Measurements from ENCODE around the gene FARS2. TPM values are rescaled to one million over a fixed set of nuclear protein-coding genes. Genes with fewer than 3 reads are reported as not detected.

The FARS2 gene
- total RNA-seq, 2 experiments from 2014 or later, result 13.8 to 14.3 TPM

DNA sequence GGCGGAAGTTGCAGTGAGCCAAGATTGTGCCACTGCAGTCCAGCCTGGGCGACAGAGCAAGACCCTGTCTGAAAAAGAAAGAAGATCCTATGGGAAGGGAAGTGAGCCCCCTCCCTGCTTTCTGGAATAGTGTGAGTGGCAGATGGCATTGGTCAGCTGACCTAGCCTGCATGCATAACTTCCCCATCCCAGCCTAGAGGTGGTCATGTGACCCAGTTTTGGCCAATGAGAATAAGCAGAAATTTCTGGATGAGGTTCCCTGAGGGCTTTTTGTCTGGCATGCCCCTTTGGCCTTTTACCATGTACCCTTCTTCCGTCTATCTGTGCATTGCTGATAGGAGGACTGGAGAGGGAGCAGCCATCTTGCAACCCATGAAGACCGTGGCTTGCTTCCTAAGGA lies 476.1 kb downstream of the FARS2 start:
- POLR2A ChIA-PET, result no interaction called here
- no peaks in the 10 kb centered on the region for H3K9me2 ChIP-seq (ENCODE audit: insufficient read depth, low read length)
- no peak for DNase-seq (ENCODE audit: low spot score)
- TF ChIP-seq EZH2phosphoT487 (IDR thresholded peaks at IDR 0.05; ENCODE audit: borderline replicate concordance, low read depth, low read length), result no peak
- TF ChIP-seq, protein P1, sequence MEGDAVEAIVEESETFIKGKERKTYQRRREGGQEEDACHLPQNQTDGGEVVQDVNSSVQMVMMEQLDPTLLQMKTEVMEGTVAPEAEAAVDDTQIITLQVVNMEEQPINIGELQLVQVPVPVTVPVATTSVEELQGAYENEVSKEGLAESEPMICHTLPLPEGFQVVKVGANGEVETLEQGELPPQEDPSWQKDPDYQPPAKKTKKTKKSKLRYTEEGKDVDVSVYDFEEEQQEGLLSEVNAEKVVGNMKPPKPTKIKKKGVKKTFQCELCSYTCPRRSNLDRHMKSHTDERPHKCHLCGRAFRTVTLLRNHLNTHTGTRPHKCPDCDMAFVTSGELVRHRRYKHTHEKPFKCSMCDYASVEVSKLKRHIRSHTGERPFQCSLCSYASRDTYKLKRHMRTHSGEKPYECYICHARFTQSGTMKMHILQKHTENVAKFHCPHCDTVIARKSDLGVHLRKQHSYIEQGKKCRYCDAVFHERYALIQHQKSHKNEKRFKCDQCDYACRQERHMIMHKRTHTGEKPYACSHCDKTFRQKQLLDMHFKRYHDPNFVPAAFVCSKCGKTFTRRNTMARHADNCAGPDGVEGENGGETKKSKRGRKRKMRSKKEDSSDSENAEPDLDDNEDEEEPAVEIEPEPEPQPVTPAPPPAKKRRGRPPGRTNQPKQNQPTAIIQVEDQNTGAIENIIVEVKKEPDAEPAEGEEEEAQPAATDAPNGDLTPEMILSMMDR (conservative IDR thresholded peaks at IDR 0.05; ENCODE audit: low read length), result no peak
- no peaks in the 10 kb centered on the region for H3K36me3 ChIP-seq (ENCODE audit: insufficient read depth, low read length)
- no peaks in the 10 kb centered on the region for H3K79me2 ChIP-seq (ENCODE audit: insufficient read depth, low read depth, low read length)
- intact Hi-C loops (cut with micrococcal nuclease; ENCODE audit: unreplicated experiment), result no loop called here
- no peak overlapping the region for H3K4me2 ChIP-seq (ENCODE audit: low read length)
- no peak overlapping the region for H2AFZ ChIP-seq (ENCODE audit: low read length)
- H3K4me3 ChIP-seq (ENCODE audit: low read depth, low read length, poor library complexity, severe bottlenecking), result no peak overlapping the region
- CTCF ChIA-PET (ENCODE audit: unreplicated experiment), result no interaction called here
- H3K4me1 ChIP-seq (ENCODE audit: insufficient read depth, low read length, poor library complexity, severe bottlenecking), result no peaks in the 10 kb centered on the region
- no peaks in the 10 kb centered on the region for H4K20me1 ChIP-seq (ENCODE audit: insufficient read depth, low read length)
- BruUV-seq (replicated peaks), result no TSS peak
- no peaks in the 10 kb centered on the region for H3K9me3 ChIP-seq (ENCODE audit: low read length)
- H3K27ac ChIP-seq (ENCODE audit: low read depth, low read length, poor library complexity, severe bottlenecking), result no peak overlapping the region

DNA sequence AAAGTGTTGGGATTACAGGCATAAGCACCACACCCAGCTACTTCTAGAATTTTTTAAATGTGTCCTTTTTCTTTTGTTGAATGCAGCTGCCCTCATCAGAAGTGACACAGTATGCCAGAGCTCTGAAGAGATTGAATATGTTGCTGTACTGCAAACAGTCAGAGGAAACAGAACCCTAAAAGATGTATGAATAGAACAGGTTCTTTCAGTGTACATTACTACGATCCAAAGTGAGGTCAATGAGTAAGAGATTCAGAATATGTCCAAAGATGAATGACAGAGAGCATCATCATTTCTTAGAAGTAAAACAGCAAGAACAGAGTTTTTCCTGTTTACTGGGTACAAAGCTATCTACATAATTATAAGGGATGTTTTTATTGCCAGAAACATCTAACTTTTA lies 476.9 kb downstream of the FARS2 start:
- no peaks in the 10 kb centered on the region for H3K4me1 ChIP-seq (ENCODE audit: insufficient read depth, low read length, poor library complexity, severe bottlenecking)
- POLR2A ChIA-PET, result interaction anchor here (0.7 kb wide), 1 partner anchor 1385 kb away, joined by 5 read pairs; no protein-coding TSS in a partner anchor
- no peaks in the 10 kb centered on the region for H3K36me3 ChIP-seq (ENCODE audit: insufficient read depth, low read length)
- H3K4me2 ChIP-seq (ENCODE audit: low read length), result no peak overlapping the region
- no peaks in the 10 kb centered on the region for H3K9me3 ChIP-seq (ENCODE audit: low read length)
- CTCF ChIA-PET (ENCODE audit: unreplicated experiment), result no interaction called here
- H3K4me3 ChIP-seq (ENCODE audit: low read depth, low read length, poor library complexity, severe bottlenecking), result no peak overlapping the region
- no TSS peak for BruUV-seq (replicated peaks)
- no peak for DNase-seq (ENCODE audit: low spot score)
- no peak overlapping the region for H2AFZ ChIP-seq (ENCODE audit: low read length)
- H3K27ac ChIP-seq (ENCODE audit: low read depth, low read length, poor library complexity, severe bottlenecking), result no peak overlapping the region
- H4K20me1 ChIP-seq (ENCODE audit: insufficient read depth, low read length), result no peaks in the 10 kb centered on the region
- intact Hi-C loops (cut with micrococcal nuclease; ENCODE audit: unreplicated experiment), result no loop called here
- H3K79me2 ChIP-seq (ENCODE audit: insufficient read depth, low read depth, low read length), result no peaks in the 10 kb centered on the region
- TF ChIP-seq EZH2phosphoT487 (IDR thresholded peaks at IDR 0.05; ENCODE audit: borderline replicate concordance, low read depth, low read length), result no peak
- TF ChIP-seq, protein P1 (conservative IDR thresholded peaks at IDR 0.05; ENCODE audit: low read length), result no peak
- H3K9me2 ChIP-seq (ENCODE audit: insufficient read depth, low read length), result no peaks in the 10 kb centered on the region

DNA sequence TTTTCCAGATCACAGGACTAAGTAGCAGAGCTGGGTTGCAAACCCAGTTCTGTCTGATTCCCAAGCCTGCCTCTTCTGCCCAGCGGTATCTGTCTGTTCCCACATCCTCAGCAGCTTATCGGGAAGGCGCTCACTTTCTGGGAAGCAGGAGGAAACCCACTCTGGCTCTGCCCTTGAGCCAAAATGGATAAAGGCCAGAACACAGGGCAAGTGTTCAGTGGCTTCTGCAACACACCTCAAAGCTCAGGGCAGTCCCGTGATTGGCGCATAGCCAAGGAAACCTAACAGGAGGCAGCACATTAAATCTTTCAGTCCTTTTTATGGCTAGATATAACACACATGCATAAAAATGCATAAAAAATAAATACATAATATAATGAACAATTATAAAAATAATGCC lies 483.2 kb downstream of the FARS2 start:
- H3K4me1 ChIP-seq (ENCODE audit: insufficient read depth, low read length, poor library complexity, severe bottlenecking), result no peaks in the 10 kb centered on the region
- H3K36me3 ChIP-seq (ENCODE audit: insufficient read depth, low read length), result no peaks in the 10 kb centered on the region
- BruUV-seq (replicated peaks), result no TSS peak
- TF ChIP-seq EZH2phosphoT487 (IDR thresholded peaks at IDR 0.05; ENCODE audit: borderline replicate concordance, low read depth, low read length), result no peak
- intact Hi-C loops (cut with micrococcal nuclease; ENCODE audit: unreplicated experiment), result no loop called here
- ChIA-PET CTCF (ENCODE audit: unreplicated experiment) (no interaction called here), POLR2A (no interaction called here)
- DNase-seq (ENCODE audit: low spot score), result no peak
- H3K27ac ChIP-seq (ENCODE audit: low read depth, low read length, poor library complexity, severe bottlenecking), result no peak overlapping the region
- no peaks in the 10 kb centered on the region for H4K20me1 ChIP-seq (ENCODE audit: insufficient read depth, low read length)
- no peak overlapping the region for H3K4me3 ChIP-seq (ENCODE audit: low read depth, low read length, poor library complexity, severe bottlenecking)
- H3K79me2 ChIP-seq (ENCODE audit: insufficient read depth, low read depth, low read length), result no peaks in the 10 kb centered on the region
- no peaks in the 10 kb centered on the region for H3K9me3 ChIP-seq (ENCODE audit: low read length)
- no peak overlapping the region for H2AFZ ChIP-seq (ENCODE audit: low read length)
- no peak overlapping the region for H3K4me2 ChIP-seq (ENCODE audit: low read length)
- H3K9me2 ChIP-seq (ENCODE audit: insufficient read depth, low read length), result no peaks in the 10 kb centered on the region
